Measurements from ENCODE around the gene ESR2. TPM values are rescaled to one million over a fixed set of nuclear protein-coding genes. Genes with fewer than 3 reads are reported as not detected.

The ESR2 gene
- total and polyA plus RNA-seq, 9 donors: 5.1 to 26.2 (median 13.5) TPM

- Histone ChIP-seq H3K27ac (no peak overlapping the region), H3K27me3 (no peaks in the 10 kb centered on the region), H3K36me3 (no peaks in the 10 kb centered on the region), H3K9me3 (no peaks in the 10 kb centered on the region), H3K4me1 (ENCODE audit: insufficient read depth) (peaks cover 5% of the 10 kb centered on the region), H3K4me3 (no peak overlapping the region)
- 52 to 75% (median 56%) methylated on average over 9 of the region's 9 CpGs for WGBS, 3 donors
- DNase-seq: no peak
- TF ChIP-seq EP300 (IDR thresholded peaks at IDR 0.05) (no peak), CTCF (IDR thresholded peaks at IDR 0.05) (no peak), POLR2A (IDR thresholded peaks at IDR 0.05) (no peak)
- intact Hi-C loops (cut with DNase I): no loop called here
These were observed 61.9 kb downstream of the ESR2 start for GRCh38 chr14:64232095-64232838.

- Histone ChIP-seq H3K9me3 (no peaks in the 10 kb centered on the region), H3K4me3 (no peak overlapping the region), H3K36me3 (no peaks in the 10 kb centered on the region), H3K27ac (no peak overlapping the region), H3K27me3 (no peaks in the 10 kb centered on the region), H3K4me1 (ENCODE audit: insufficient read depth) (peaks cover 3% of the 10 kb centered on the region)
- no peak for TF ChIP-seq CTCF (IDR thresholded peaks at IDR 0.05)
- WGBS, 3 donors: 51 to 71% (median 65%) methylated on average over 3 of the region's 3 CpGs
- DNase-seq: no peak
- intact Hi-C loops (cut with DNase I): loop anchor here in 1 of 4 donors (10.0 kb wide), 1 partner anchor 65 kb away; the partner anchor contains the start of gene ESR2
These were observed 64.7 kb downstream of the ESR2 start for GRCh38 chr14:64229489-64229888.

- intact Hi-C loops (cut with DNase I): loop anchor here in 1 of 4 donors (10.0 kb wide), 1 partner anchor 67 kb away; the partner anchor contains the start of gene ESR2
- H3K36me3 ChIP-seq: no peaks in the 10 kb centered on the region
- no peaks in the 10 kb centered on the region for H3K9me3 ChIP-seq
- H3K27ac ChIP-seq: no peak overlapping the region
- no peak overlapping the region for H3K4me3 ChIP-seq
- DNase-seq: no peak
- peaks cover 3% of the 10 kb centered on the region for H3K4me1 ChIP-seq (ENCODE audit: insufficient read depth)
- 58 to 85% (median 65%) methylated on average over 1 of the region's 1 CpG for WGBS, 3 donors
- H3K27me3 ChIP-seq: no peaks in the 10 kb centered on the region
- TF ChIP-seq EP300 (IDR thresholded peaks at IDR 0.05) (no peak), POLR2A (IDR thresholded peaks at IDR 0.05) (no peak), CTCF (IDR thresholded peaks at IDR 0.05) (no peak)
These were observed 66.3 kb downstream of the ESR2 start for GRCh38 chr14:64227856-64228255.

GRCh38 chr14:64225151-64225757 lies 68.9 kb downstream of the ESR2 start:
- no peak for DNase-seq
- intact Hi-C loops (cut with DNase I): loop anchor here in 1 of 4 donors (10.0 kb wide), 1 partner anchor 70 kb away; the partner anchor contains the start of gene ESR2
- no peaks in the 10 kb centered on the region for H3K36me3 ChIP-seq
- no peak overlapping the region for H3K27ac ChIP-seq
- H3K27me3 ChIP-seq: no peaks in the 10 kb centered on the region
- TF ChIP-seq CTCF (IDR thresholded peaks at IDR 0.05) (no peak), EP300 (IDR thresholded peaks at IDR 0.05) (no peak), POLR2A (IDR thresholded peaks at IDR 0.05) (no peak)
- WGBS, 3 donors: 35 to 60% (median 48%) methylated on average over 10 of the region's 10 CpGs
- H3K9me3 ChIP-seq: no peaks in the 10 kb centered on the region
- H3K4me3 ChIP-seq: no peak overlapping the region
- peaks cover 4% of the 10 kb centered on the region for H3K4me1 ChIP-seq (ENCODE audit: insufficient read depth)
